GM06990 (cell line): ENCODE measurements around the gene SLN.

Experiments used
- DNase-seq: peaks from one replicate; pipeline ENCODE4 v3.0.0-alpha.2; 2011; ENCODE audit not compliant: insufficient read length; ENCODE audit errors: extremely low read depth
- H3K27me3 ChIP-seq: replicated peaks from 2 replicates; pipeline ENCODE4 v1.6.0; 2011; ENCODE audit warnings: low read length; ENCODE audit not compliant: control insufficient read depth, insufficient read depth
- H3K36me3 ChIP-seq: 2 replicates; pipeline ENCODE4 v1.5.1; 2011; ENCODE audit warnings: low read length; ENCODE audit not compliant: control insufficient read depth, insufficient read depth
- H3K4me3 ChIP-seq: replicated peaks from 2 replicates; pipeline ENCODE4 v1.5.1; 2011; ENCODE audit warnings: low read depth, mild to moderate bottlenecking, control low read depth, low read length
- CTCF ChIP-seq: IDR thresholded peaks from 2 replicates; pipeline ENCODE4 v1.5.1; 2011; ENCODE audit warnings: low read length, control low read depth, mild to moderate bottlenecking, inconsistent platforms; ENCODE audit not compliant: insufficient read depth, poor library complexity, severe bottlenecking

Gene SLN

DNA sequence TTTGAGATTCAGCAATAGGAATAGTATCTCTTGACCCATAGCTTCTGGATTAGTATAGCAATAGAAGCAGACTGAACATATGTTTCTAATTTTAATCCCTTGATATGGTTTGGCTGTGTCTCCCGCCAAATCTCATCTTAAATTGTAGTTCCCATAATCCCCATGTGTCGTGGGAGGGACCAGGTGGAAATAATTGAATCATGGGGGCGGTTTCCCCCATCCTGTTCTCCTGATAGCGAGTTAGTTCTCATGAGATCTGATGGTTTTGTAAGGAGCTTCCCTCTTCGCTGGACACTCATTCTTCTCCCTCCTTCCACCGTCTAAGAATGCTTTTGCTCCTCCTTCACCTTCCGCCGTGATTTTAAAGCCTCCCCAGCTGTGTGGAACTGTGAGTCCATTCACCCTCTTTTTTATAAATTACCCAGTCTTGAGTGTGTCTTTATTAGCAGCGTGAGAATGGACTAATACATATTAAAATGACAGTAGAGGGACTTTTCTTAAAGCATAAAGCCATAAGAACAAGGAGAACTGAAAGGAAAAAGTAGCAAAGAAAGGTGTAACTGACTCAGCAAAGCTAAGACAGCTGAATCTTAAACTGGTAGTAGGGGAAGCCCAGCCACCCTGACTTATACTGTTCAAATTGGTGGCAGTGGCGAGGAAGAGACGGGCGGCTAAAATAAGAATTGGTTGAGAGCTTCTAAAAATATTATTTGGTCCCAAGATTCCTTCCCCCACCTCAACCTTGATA, 20.3 kb upstream of the SLN start:
- TF ChIP-seq CTCF: no peak
- H3K36me3 ChIP-seq: no peaks in the 10 kb centered on the region
- DNase-seq: no peak
- H3K4me3 ChIP-seq: peak overlapping the region; percentile 40
- H3K27me3 ChIP-seq: no peaks in the 10 kb centered on the region

DNA sequence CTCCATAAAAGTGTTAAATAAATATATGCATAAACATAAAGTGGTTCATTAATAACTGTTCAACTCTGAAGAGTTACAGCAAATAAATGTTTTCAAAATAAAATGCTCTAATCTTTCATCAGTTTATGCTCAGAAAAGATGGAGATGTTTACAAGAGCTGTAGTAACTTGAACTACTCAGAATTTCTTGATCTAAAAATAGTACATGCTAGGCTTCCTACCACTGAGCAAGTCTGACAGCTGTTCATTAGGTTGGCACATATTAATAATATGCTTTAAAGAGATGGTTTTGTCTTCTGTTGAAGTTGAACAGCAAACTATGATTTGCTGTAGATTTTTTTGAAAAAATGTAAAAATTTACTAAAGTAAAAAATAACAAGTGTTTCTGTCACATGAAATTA, 10.8 kb upstream of the SLN start:
- Histone ChIP-seq H3K27me3 (no peaks in the 10 kb centered on the region; the same call in 1 of the 2 replicates), H3K36me3 (no peaks in the 10 kb centered on the region), H3K4me3 (no peak overlapping the region)
- no peak for DNase-seq
- no peak for TF ChIP-seq CTCF

- H3K4me3 ChIP-seq: no peak overlapping the region
- no peak for TF ChIP-seq CTCF
- no peaks in the 10 kb centered on the region for H3K36me3 ChIP-seq
- no peak for DNase-seq
- no peaks in the 10 kb centered on the region; the same call in 1 of the 2 replicates for H3K27me3 ChIP-seq
Measured at GRCh38 chr11:107721207-107721606, 9.4 kb upstream of the SLN start.

- Histone ChIP-seq H3K36me3 (no peaks in the 10 kb centered on the region), H3K27me3 (no peaks in the 10 kb centered on the region; the same call in 1 of the 2 replicates), H3K4me3 (no peak overlapping the region)
- DNase-seq: no peak
- no peak for TF ChIP-seq CTCF
Measured at GRCh38 chr11:107720303-107720774, 8.5 kb upstream of the SLN start.

GRCh38 chr11:107719557-107720302, 7.9 kb upstream of the SLN start:
- H3K27me3 ChIP-seq: no peaks in the 10 kb centered on the region; the same call in none of the 2 replicates
- no peak for TF ChIP-seq CTCF
- no peaks in the 10 kb centered on the region for H3K36me3 ChIP-seq
- no peak overlapping the region for H3K4me3 ChIP-seq
- DNase-seq: no peak
